Measurements from ENCODE around the gene ZNF32. TPM values are rescaled to one million over a fixed set of nuclear protein-coding genes. Genes with fewer than 3 reads are reported as not detected.

Gene ZNF32
- total and polyA plus RNA-seq, 2 of the 4 experiments (the other 2 are of a cell fraction), result 30.1 to 31.2 TPM

- in situ Hi-C loops (cut with MboI; ENCODE audit: low sequenced_read_pairs), result no loop called here
These were observed 8.1 kb downstream of the ZNF32 start for GRCh38 chr10:43640603-43641002.

More at GRCh38 chr10:43640603-43641002, 8.1 kb downstream of the ZNF32 start:
- Histone ChIP-seq H4K91ac (ENCODE audit: insufficient read depth, low read depth, low read length) (no peak overlapping the region), H3K14ac (replicated peaks; ENCODE audit: low read depth, low read length) (no peak overlapping the region), H3K36me3 (ENCODE audit: control insufficient read depth, insufficient read depth, low read length) (peaks cover 14% of the 10 kb centered on the region), H3K4ac (ENCODE audit: low read depth, low read length) (no peak overlapping the region), H3K79me1 (ENCODE audit: low read depth in 1 of 2, low read length in 2 of 2) (no peaks in the 10 kb centered on the region), H3K9ac (ENCODE audit: low read depth, low read length) (no peak overlapping the region), H4K20me1 (ENCODE audit: insufficient read depth, low read length) (no peaks in the 10 kb centered on the region), H2BK20ac (ENCODE audit: low read depth, low read length) (no peak overlapping the region), H3K27me3 (ENCODE audit: control insufficient read depth, insufficient read depth, low read length) (no peaks in the 10 kb centered on the region), H2AK9ac (replicated peaks; ENCODE audit: low read depth, low read length, poor library complexity) (no peak overlapping the region), H3K9me3 (ENCODE audit: control insufficient read depth, insufficient read depth, low read length) (peaks cover 32% of the 10 kb centered on the region), H3K4me2 (ENCODE audit: low read depth, low read length) (no peak overlapping the region), H2AK5ac (ENCODE audit: low read depth, low read length) (no peak overlapping the region), H3K27ac (ENCODE audit: insufficient read depth, low read length) (no peak overlapping the region), H3K23ac (ENCODE audit: low read depth, low read length) (no peak overlapping the region), H3K18ac (ENCODE audit: low read depth, low read length) (no peak overlapping the region), H3K9me1 (ENCODE audit: insufficient read depth, low read length) (no peaks in the 10 kb centered on the region), H3K4me3 (ENCODE audit: insufficient read depth, low read depth, low read length) (no peak overlapping the region), H2AFZ (replicated peaks; ENCODE audit: low read length, poor library complexity) (no peak overlapping the region), H2BK120ac (ENCODE audit: low read depth, low read length) (no peak overlapping the region), H3K4me1 (ENCODE audit: control insufficient read depth, insufficient read depth, low read length) (no peaks in the 10 kb centered on the region), H2BK5ac (ENCODE audit: low read depth, low read length, poor library complexity, severe bottlenecking) (no peak overlapping the region), H3K56ac (ENCODE audit: extremely low read depth, insufficient read depth, low read length) (no peak overlapping the region), H4K5ac (ENCODE audit: low read depth, low read length) (no peak overlapping the region), H2BK15ac (ENCODE audit: low read depth, low read length) (no peak overlapping the region), H4K8ac (ENCODE audit: low read depth in 2 of 2, low read length in 2 of 2) (no peak overlapping the region)
- intact Hi-C loops (cut with micrococcal nuclease) (no loop called here), dilution Hi-C loops (cut with HindIII; ENCODE audit: low sequenced_read_pairs, unreplicated experiment) (no loop called here)
- TF ChIP-seq BHLHE40 (IDR thresholded peaks at IDR 0.05; ENCODE audit: low read depth, low read length), result no peak
- no peak for TF ChIP-seq CEBPB (IDR thresholded peaks at IDR 0.05; ENCODE audit: low read depth, low read length)
- no peak for TF ChIP-seq RAD21 (IDR thresholded peaks at IDR 0.05; ENCODE audit: low read length)
- no peak for TF ChIP-seq POLR2A (IDR thresholded peaks at IDR 0.05; ENCODE audit: low read depth, low read length)
- no peak for TF ChIP-seq CTCF (conservative IDR thresholded peaks at IDR 0.05; ENCODE audit: low read depth, low read length)
- no peak for TF ChIP-seq MAZ (IDR thresholded peaks at IDR 0.05; ENCODE audit: borderline replicate concordance, low read depth, low read length)
- TF ChIP-seq MXI1 (IDR thresholded peaks at IDR 0.05; ENCODE audit: borderline replicate concordance, low read depth, low read length), result no peak
- no peak for TF ChIP-seq RFX5 (IDR thresholded peaks at IDR 0.05; ENCODE audit: low read depth, low read length)
- no peak for TF ChIP-seq USF2 (IDR thresholded peaks at IDR 0.05; ENCODE audit: low read depth, low read length)
- TF ChIP-seq FOS (IDR thresholded peaks at IDR 0.05; ENCODE audit: low read depth, low read length), result no peak
- no peak for TF ChIP-seq NFE2L2 (IDR thresholded peaks at IDR 0.05; ENCODE audit: low read depth, low read length)
- TF ChIP-seq ELK1 (IDR thresholded peaks at IDR 0.05; ENCODE audit: borderline replicate concordance, low read depth, low read length), result no peak
- TF ChIP-seq MAFK (IDR thresholded peaks at IDR 0.05; ENCODE audit: low read depth, low read length), result no peak
- no peak for TF ChIP-seq CHD1 (IDR thresholded peaks at IDR 0.05; ENCODE audit: low read depth, low read length)
- TF ChIP-seq RCOR1 (IDR thresholded peaks at IDR 0.05; ENCODE audit: insufficient replicate concordance, low read length), result no peak
- TF ChIP-seq SMC3 (IDR thresholded peaks at IDR 0.05; ENCODE audit: low read depth, low read length), result no peak
- DNase-seq (peak; percentile 52), ATAC-seq (ENCODE audit: low read depth) (peak; percentile 56)
- no TSS peak for BruUV-seq (replicated peaks)
- ChIA-PET CTCF (no interaction called here), POLR2A (ENCODE audit: unreplicated experiment) (no interaction called here)
